Loucy (cell line): ENCODE results near the gene KAT6B.

Experiments
- EZH2phosphoT487 ChIP-seq: fragments of 200-600 bp; IDR thresholded peaks from 2 replicates; pipeline ENCODE4 v1.6.1; 2018; ENCODE audit warnings: antibody characterized with exemption, mild to moderate bottlenecking, moderate library complexity, borderline replicate concordance
- TF ChIP-seq, protein P1 (sequence below): fragments of 200-600 bp; sonication (generic); conservative IDR thresholded peaks from 2 replicates; pipeline ENCODE4 v1.5.1; 2014; ENCODE audit warnings: mild to moderate bottlenecking, antibody characterized with exemption, low read length

DNA sequence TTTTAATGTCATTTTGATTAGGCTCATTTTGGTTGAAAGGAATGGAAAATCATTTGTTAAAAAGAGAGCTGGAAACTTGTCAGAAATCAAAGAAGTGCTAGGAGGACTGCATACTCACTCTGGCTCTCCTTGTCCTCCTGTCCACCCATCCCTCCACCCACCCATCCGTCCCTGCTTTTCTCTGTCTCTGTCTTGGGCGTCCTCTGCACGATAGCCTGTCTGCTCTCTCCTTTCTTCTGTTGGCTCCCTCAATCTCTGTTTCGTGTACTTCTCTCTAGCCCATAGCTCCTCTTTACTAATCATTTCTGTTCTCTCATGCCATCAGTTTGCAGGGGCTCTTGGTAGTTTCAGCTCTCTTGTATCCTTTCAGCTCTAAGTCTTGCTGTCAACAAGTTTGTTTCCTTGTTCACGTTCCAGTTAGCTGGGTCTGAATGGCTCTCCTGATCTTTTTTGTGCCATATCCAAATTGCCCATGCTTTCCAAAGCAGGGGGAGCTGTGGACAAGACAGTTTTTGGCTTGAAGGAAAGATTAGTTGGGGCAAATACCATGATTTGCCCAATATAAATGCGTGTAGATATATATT lies 75.6 kb downstream of the KAT6B start:
- TF ChIP-seq, protein P1, sequence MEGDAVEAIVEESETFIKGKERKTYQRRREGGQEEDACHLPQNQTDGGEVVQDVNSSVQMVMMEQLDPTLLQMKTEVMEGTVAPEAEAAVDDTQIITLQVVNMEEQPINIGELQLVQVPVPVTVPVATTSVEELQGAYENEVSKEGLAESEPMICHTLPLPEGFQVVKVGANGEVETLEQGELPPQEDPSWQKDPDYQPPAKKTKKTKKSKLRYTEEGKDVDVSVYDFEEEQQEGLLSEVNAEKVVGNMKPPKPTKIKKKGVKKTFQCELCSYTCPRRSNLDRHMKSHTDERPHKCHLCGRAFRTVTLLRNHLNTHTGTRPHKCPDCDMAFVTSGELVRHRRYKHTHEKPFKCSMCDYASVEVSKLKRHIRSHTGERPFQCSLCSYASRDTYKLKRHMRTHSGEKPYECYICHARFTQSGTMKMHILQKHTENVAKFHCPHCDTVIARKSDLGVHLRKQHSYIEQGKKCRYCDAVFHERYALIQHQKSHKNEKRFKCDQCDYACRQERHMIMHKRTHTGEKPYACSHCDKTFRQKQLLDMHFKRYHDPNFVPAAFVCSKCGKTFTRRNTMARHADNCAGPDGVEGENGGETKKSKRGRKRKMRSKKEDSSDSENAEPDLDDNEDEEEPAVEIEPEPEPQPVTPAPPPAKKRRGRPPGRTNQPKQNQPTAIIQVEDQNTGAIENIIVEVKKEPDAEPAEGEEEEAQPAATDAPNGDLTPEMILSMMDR: no peak
- no peak for TF ChIP-seq EZH2phosphoT487
